ENCODE measurements around the gene SULT1A2. TPM values are rescaled to one million over a fixed set of nuclear protein-coding genes. Genes with fewer than 3 reads are reported as not detected.

Gene SULT1A2
- total RNA-seq, 2 donors from 2014 or later, result 0.48 TPM; not detected in 1

DNA sequence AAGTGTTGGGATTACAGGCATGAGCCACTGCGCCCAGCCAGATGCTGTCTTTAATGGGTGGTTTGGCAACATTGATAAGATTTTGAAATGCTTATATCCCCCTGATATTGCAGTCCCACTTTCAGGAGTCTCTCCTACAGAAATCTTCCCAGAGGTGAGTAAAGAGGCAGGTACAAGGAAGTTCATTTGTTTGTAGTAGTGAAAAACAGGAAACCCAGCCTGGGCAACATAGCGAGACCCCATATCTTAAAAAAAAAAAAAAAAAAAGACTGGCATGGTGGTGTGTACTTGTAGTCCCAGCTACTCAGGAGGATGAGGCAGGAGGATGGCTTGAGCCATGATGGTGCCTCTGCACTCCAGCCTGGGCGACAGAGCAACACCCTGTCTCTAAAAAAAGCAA, 51.9 kb downstream of the SULT1A2 start:
- H3K4me1 Mint-ChIP-seq, result peaks cover 8% of the 10 kb centered on the region
- H3K9me3 Mint-ChIP-seq, result no peaks in the 10 kb centered on the region
- no peak overlapping the region for H3K4me3 Mint-ChIP-seq
- H3K27me3 Mint-ChIP-seq, result no peaks in the 10 kb centered on the region
- no peaks in the 10 kb centered on the region for H3K36me3 Mint-ChIP-seq (ENCODE audit: low read depth)
- no peak for ATAC-seq (replicated peaks)
- H3K27ac Mint-ChIP-seq, result no peak overlapping the region

DNA sequence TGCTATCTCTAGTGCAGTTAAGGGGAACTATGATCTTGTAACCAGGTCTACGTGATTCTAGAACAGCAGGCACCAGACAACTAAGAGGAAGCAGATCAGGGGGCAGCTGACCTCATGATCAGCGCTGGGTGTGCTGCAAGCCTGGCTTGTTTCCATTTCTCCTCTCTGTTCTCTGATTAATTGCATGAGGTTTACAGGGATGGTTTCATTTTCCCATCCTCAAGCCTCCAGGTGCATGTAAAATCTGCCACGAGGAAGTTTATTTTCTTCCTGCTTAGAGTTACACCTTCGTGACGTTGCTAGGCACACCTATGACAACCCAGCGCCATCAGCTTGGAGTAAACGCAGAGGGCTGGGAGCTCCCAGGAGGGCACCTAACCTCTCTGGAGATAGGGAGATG, 53.8 kb downstream of the SULT1A2 start:
- peaks cover 4% of the 10 kb centered on the region for H3K4me1 Mint-ChIP-seq
- H3K9me3 Mint-ChIP-seq, result no peaks in the 10 kb centered on the region
- no peak for ATAC-seq (replicated peaks)
- no peaks in the 10 kb centered on the region for H3K36me3 Mint-ChIP-seq (ENCODE audit: low read depth)
- H3K27ac Mint-ChIP-seq, result peak overlapping the region; percentile 28
- no peak overlapping the region for H3K4me3 Mint-ChIP-seq
- H3K27me3 Mint-ChIP-seq, result no peaks in the 10 kb centered on the region

DNA sequence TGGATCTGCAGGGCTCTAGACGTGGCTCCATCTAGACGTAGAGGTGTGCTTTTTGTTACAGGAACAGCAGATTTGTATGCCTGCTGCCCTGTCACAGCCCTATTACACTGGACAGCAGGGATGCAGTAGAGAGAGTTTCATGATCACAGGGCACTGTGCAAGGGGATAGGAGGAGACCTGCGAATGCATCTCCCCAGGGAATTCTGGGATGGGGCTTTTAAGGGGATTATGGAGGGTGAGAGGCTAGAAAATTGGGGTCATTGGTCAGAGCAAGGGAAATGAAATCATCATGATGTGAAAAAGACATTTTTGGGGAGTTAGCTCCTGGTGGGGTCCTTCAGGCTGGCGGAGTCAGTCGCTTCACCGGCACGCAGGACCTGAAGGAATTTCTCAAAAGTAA, 54.2 kb downstream of the SULT1A2 start:
- Mint-ChIP-seq H3K27me3 (no peaks in the 10 kb centered on the region), H3K27ac (peak overlapping the region; percentile 28), H3K36me3 (ENCODE audit: low read depth) (no peaks in the 10 kb centered on the region), H3K4me1 (peaks cover 4% of the 10 kb centered on the region), H3K9me3 (no peaks in the 10 kb centered on the region), H3K4me3 (no peak overlapping the region)
- no peak for ATAC-seq (replicated peaks)

Other genes starting within 250 kb of the SULT1A2 start
- gene NPIPB6, start 233.5 kb downstream of the SULT1A2 start, total RNA-seq, result 1 to 10 TPM; 2.9 to 5.1 TPM
- gene EIF3CL, start 193.2 kb downstream of the SULT1A2 start, total RNA-seq, result 100 to 1,000 TPM in 1 of 2 donors, 10 to 100 TPM in 1; 33.5 to 108 TPM
- not detected for gene NPIPB7, start 124.7 kb downstream of the SULT1A2 start, total RNA-seq
- 10 to 100 TPM; 34.6 to 47.7 TPM for gene CLN3, start 105.0 kb downstream of the SULT1A2 start, total RNA-seq
- gene APOBR, start 102.4 kb downstream of the SULT1A2 start, total RNA-seq, result 1 to 10 TPM; 4.2 to 4.3 TPM
- gene IL27, start 90.2 kb downstream of the SULT1A2 start, total RNA-seq, result not detected
- not detected for gene NUPR1, start 58.1 kb downstream of the SULT1A2 start, total RNA-seq
- 10 to 100 TPM; 14.7 to 18.5 TPM for gene SGF29, start 43.1 kb downstream of the SULT1A2 start, total RNA-seq
- 1 to 10 TPM; 5.9 to 7.1 TPM for gene SULT1A1, start 13.0 kb upstream of the SULT1A2 start, total RNA-seq
- gene NPIPB8, start 41.0 kb upstream of the SULT1A2 start, total RNA-seq, result not detected
- gene EIF3C, start 114.4 kb upstream of the SULT1A2 start, total RNA-seq, result 100 to 1,000 TPM; 356 to 481 TPM
- 1 to 10 TPM; 4.2 to 7.0 TPM for gene NPIPB9, start 154.7 kb upstream of the SULT1A2 start, total RNA-seq
- 100 to 1,000 TPM; 246 to 339 TPM for gene ATXN2L, start 225.9 kb upstream of the SULT1A2 start, total RNA-seq
- gene TUFM, start 249.3 kb upstream of the SULT1A2 start, total RNA-seq, result 100 to 1,000 TPM; 140 to 291 TPM